Osteocyte (in vitro differentiated cells): ENCODE measurements around the gene LRRC1. TPM values are rescaled to one million over a fixed set of nuclear protein-coding genes. Genes with fewer than 3 reads are reported as not detected.
A peak's percentile ranks its signal among the peaks of the same experiment; 100 is the strongest.

ENCODE experiments used
- DNase-seq: peaks from one replicate; pipeline ENCODE4 v3.0.0; 2021; ENCODE audit warnings: mixed read lengths; ENCODE audit not compliant: unreplicated experiment; ENCODE audit errors: extremely low spot score
- H3K27ac Mint-ChIP-seq: one replicate; pipeline ENCODE4 v1.8.0; 2021; ENCODE audit warnings: mild to moderate bottlenecking, mixed read lengths; ENCODE audit not compliant: unreplicated experiment
- H3K27me3 Mint-ChIP-seq: one replicate; pipeline ENCODE4 v1.8.0; 2021; ENCODE audit warnings: mixed read lengths; ENCODE audit not compliant: unreplicated experiment
- H3K36me3 Mint-ChIP-seq: one replicate; pipeline ENCODE4 v1.8.0; 2021; ENCODE audit warnings: mixed read lengths; ENCODE audit not compliant: unreplicated experiment
- H3K4me1 Mint-ChIP-seq: one replicate; pipeline ENCODE4 v1.8.0; 2021; ENCODE audit warnings: mixed read lengths; ENCODE audit not compliant: unreplicated experiment
- H3K4me3 Mint-ChIP-seq: one replicate; pipeline ENCODE4 v1.8.0; 2021; ENCODE audit warnings: mild to moderate bottlenecking, moderate library complexity, mixed read lengths; ENCODE audit not compliant: unreplicated experiment
- H3K9me3 Mint-ChIP-seq: one replicate; pipeline ENCODE4 v1.8.0; 2021; ENCODE audit warnings: mixed read lengths; ENCODE audit not compliant: unreplicated experiment
- CTCF ChIP-seq: fragments of 200-600 bp; sonication (generic); IDR thresholded peaks from 2 replicates; pipeline ENCODE4 v1.5.0; 2021; ENCODE audit warnings: antibody characterized with exemption, mild to moderate bottlenecking, moderate library complexity
- total RNA-seq: library from RNA; stranded (reverse); gene quantifications from 2 replicates; pipeline ENCODE4 v1.2.1, GENCODE V29; 2021

Gene LRRC1
- total RNA-seq, 1 donor from 2014 or later = 7.4 TPM

- Mint-ChIP-seq H3K4me3 (no peak overlapping the region), H3K4me1 (peaks cover 26% of the 10 kb centered on the region), H3K27me3 (no peaks in the 10 kb centered on the region), H3K36me3 (peaks cover 8% of the 10 kb centered on the region), H3K9me3 (peaks cover 24% of the 10 kb centered on the region), H3K27ac (no peak overlapping the region)
- DNase-seq = no peak
- no peak for TF ChIP-seq CTCF
Measured at GRCh38 chr6:53792016-53792415, 2.8 kb upstream of the LRRC1 start.

- H3K27ac Mint-ChIP-seq = peak overlapping the region; percentile 99
- no peak for DNase-seq
- no peaks in the 10 kb centered on the region for H3K27me3 Mint-ChIP-seq
- H3K4me3 Mint-ChIP-seq = peak overlapping the region; percentile 98
- TF ChIP-seq CTCF = no peak
- peaks cover 30% of the 10 kb centered on the region for H3K4me1 Mint-ChIP-seq
- peaks cover 8% of the 10 kb centered on the region for H3K36me3 Mint-ChIP-seq
- peaks cover 18% of the 10 kb centered on the region for H3K9me3 Mint-ChIP-seq
Measured at GRCh38 chr6:53792973-53793317, 1.9 kb upstream of the LRRC1 start.

- Mint-ChIP-seq H3K36me3 (peaks cover 7% of the 10 kb centered on the region), H3K9me3 (peaks cover 12% of the 10 kb centered on the region), H3K4me1 (peaks cover 30% of the 10 kb centered on the region), H3K27me3 (no peaks in the 10 kb centered on the region), H3K27ac (peak overlapping the region; percentile 99), H3K4me3 (peak overlapping the region; percentile 98)
- peak; percentile 87 for DNase-seq
- no peak for TF ChIP-seq CTCF
Measured at GRCh38 chr6:53793318-53794136, 1.3 kb upstream of the LRRC1 start.

GRCh38 chr6:53794137-53794719, 577 bp upstream of the LRRC1 start:
- TF ChIP-seq CTCF = peak; percentile 50
- Mint-ChIP-seq H3K36me3 (peaks cover 2% of the 10 kb centered on the region), H3K27ac (peak overlapping the region; percentile 99), H3K9me3 (peaks cover 5% of the 10 kb centered on the region), H3K27me3 (no peaks in the 10 kb centered on the region), H3K4me1 (peaks cover 32% of the 10 kb centered on the region), H3K4me3 (peak overlapping the region; percentile 98)
- DNase-seq = peak; percentile 87

GRCh38 chr6:53795340-53795701, 516 bp downstream of the LRRC1 start:
- no peak for TF ChIP-seq CTCF
- no peak for DNase-seq
- H3K27ac Mint-ChIP-seq = peak overlapping the region; percentile 45
- peaks cover 2% of the 10 kb centered on the region for H3K36me3 Mint-ChIP-seq
- peak overlapping the region; percentile 98 for H3K4me3 Mint-ChIP-seq
- H3K4me1 Mint-ChIP-seq = peaks cover 40% of the 10 kb centered on the region
- H3K27me3 Mint-ChIP-seq = no peaks in the 10 kb centered on the region
- H3K9me3 Mint-ChIP-seq = peaks cover 4% of the 10 kb centered on the region
